PC-3 (cell line): ENCODE data around the gene ILDR2.

Experiments used
- EZH2 ChIP-seq: fragments of 300-600 bp; sonication (generic); IDR thresholded peaks from one replicate; pipeline ENCODE4 v1.6.1; 2017; ENCODE audit warnings: antibody characterized with exemption, mild to moderate bottlenecking, low read length; ENCODE audit not compliant: unreplicated experiment
- EZH2phosphoT487 ChIP-seq: fragments of 300-600 bp; sonication (generic); IDR thresholded peaks from 2 replicates; pipeline ENCODE4 v1.6.1; 2018; ENCODE audit warnings: mild to moderate bottlenecking, antibody characterized with exemption, low read length, borderline replicate concordance
- TF ChIP-seq, protein P1 (sequence below): fragments of 300-600 bp; sonication (generic); conservative IDR thresholded peaks from 2 replicates; pipeline ENCODE4 v1.5.1; 2017; ENCODE audit warnings: antibody characterized with exemption, low read depth, mild to moderate bottlenecking, low read length

- TF ChIP-seq, protein P1, sequence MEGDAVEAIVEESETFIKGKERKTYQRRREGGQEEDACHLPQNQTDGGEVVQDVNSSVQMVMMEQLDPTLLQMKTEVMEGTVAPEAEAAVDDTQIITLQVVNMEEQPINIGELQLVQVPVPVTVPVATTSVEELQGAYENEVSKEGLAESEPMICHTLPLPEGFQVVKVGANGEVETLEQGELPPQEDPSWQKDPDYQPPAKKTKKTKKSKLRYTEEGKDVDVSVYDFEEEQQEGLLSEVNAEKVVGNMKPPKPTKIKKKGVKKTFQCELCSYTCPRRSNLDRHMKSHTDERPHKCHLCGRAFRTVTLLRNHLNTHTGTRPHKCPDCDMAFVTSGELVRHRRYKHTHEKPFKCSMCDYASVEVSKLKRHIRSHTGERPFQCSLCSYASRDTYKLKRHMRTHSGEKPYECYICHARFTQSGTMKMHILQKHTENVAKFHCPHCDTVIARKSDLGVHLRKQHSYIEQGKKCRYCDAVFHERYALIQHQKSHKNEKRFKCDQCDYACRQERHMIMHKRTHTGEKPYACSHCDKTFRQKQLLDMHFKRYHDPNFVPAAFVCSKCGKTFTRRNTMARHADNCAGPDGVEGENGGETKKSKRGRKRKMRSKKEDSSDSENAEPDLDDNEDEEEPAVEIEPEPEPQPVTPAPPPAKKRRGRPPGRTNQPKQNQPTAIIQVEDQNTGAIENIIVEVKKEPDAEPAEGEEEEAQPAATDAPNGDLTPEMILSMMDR: no peak
- TF ChIP-seq EZH2: no peak
- no peak for TF ChIP-seq EZH2phosphoT487
Measured at GRCh38 chr1:166937329-166937728, 38.0 kb downstream of the ILDR2 start.
